T1000 (cell line): ENCODE measurements around the gene GFPT2.

ENCODE experiments used
- DNase-seq: peaks from one replicate; lab custom pipeline; 2025; ENCODE audit warnings: mixed read lengths; lab: John Stamatoyannopoulos, UW

Gene GFPT2

DNA sequence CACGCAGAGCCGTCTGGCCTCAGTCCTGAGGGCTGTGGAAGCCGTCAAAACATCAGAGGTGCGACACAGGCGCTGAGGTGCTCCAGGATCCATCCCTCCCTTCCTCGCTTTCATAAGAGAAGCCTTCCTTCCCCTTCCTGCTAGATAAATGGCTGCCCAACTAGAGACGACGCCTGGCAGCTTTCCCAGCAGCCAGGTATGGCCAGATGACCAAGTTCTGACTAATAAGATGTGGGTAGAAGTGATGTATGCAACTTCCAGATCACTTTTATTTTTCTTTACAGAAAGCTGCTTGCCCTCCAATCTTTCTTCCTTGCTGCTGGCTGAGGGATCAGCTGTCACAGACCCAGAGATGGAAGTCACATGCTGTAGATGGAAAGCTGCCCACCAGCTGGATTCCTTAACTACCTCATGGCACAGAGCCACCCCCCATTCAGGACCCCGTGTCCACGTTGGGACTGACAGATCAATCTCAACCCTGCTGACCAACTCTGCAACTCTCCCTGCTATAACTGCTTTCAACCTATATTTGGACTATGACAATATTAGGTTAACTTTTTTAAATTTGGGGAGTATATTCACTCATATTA lies 70.0 kb downstream of the GFPT2 start:
- DNase-seq, result no peak

DNA sequence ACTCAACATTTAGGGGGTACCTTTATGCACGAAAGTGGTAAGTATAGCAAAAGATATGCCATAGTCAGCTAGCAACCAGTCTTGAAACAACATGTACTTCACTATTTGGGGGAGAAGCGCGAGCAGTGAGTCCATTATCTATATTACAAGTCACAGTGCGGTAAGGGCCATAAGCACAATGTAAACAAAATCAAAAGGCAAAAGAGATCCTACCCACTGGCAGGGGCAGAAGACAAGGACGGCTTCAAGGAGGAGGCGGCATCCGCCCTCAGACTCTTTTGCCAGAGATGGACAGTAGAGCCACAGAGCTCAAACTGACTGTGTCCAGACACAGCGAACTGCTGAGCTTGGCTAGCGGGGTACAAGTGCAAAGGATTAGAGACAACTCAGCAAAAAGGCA lies 70.9 kb downstream of the GFPT2 start:
- no peak for DNase-seq

DNA sequence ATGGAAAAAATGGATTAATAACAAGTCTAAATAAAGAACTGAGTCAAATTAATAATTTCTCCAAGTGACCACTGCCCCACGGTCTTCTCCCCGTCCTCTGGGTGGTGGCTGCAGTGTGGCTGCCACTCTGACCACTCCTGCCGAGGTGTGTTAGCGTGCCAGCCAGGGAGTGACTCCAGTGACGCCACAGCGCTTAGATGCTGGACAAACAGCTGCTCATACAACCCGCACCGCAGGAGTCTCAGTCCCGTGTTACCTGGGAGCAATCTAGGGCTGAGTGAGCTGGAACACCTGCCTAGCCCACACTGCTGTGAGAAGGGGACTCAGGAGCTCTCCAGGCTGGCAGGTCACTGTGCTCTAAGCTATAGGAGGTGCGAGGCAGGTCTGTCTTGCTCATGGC lies 71.4 kb downstream of the GFPT2 start:
- DNase-seq, result no peak

DNA sequence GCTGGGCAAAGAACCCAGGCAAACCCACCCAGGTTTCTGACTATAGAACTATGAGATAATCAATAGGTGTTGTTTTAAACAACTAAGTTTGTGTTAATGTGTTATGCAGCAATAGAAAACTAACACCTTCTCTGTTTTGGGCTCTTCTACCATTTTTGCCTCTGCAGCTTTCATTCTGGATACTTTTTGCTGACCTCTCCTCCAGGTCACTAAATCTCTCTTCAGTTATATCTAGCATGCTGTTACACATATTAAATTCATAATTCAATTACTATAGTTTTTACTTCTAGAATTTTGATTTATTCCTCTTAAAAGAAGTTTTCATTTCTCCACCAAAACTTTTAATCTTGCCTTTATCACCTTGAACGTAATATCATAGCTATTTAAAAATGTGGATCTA lies 78.4 kb downstream of the GFPT2 start:
- no peak for DNase-seq

DNA sequence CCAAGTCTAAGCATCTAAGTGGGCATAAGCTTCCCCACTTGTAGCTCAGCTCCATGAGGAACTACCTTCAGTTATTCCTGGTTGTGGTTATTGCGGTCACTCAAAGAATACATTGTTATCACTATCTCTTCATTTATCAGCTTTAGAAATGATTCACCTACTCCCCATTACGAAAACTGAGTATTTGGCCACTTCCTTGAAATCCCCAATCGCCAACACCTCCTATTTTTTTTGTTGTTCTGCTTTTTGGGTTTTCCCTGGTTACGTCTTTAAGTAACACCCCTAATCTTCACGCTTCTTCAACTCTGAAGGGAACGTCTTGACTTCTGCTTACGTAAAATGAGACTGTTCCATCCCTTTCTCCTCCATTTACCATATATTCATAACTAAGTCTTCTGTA lies 81.9 kb downstream of the GFPT2 start:
- DNase-seq, result no peak

DNA sequence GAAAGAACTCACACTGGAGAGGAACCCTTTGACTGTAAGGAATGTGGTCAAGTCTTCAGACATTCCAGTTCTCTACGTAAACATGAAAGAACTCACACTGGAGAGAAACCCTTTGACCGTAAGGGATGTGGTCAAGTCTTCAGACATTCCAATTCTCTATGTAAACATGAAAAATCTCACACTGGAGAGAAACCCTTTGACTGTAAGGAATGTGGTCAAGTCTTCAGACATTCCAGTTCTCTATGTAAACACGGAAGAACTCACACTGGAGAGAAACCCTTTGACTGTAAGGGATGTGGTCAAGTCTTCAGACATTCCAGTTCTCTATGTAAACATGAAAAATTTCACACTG lies 93.9 kb downstream of the GFPT2 start:
- no peak for DNase-seq

DNA sequence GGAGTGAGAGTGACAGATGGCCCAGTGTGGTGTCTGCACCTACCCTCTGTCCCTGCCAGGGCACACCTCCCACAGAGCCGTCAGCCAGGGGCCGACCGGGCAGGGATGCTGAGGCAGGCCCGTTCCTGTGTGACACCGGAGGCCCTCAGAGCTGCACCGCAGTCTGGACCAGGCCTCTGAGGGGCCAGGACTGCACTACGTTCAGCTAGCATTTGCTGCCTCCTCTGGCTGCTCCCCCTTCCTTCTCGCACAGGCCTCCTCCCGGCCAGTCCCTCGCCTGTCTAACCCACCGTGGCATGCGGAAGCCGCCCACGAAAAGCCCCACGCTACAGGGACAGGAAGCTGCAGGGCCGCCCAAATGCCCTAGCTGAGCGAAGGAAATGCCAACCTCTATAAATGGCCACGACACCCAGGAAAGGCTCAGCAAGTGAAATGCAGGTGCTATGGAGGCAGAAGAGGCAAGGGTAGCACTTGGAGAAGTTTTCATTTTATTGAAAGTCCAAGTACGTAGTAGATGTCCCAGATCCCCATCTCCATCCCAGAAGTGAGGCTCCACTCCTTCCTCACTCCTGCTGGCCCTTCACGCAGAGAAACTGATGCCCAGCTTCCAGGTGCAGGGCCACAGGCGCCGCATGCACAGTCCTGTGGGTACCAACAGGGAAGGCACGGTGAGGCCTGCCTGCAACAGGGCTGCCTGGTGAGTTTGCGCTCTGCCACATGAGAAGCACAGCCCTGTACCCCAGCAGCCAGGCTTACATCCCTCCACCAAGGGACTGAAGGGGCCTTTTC lies 99.9 kb downstream of the GFPT2 start:
- no peak for DNase-seq

DNA sequence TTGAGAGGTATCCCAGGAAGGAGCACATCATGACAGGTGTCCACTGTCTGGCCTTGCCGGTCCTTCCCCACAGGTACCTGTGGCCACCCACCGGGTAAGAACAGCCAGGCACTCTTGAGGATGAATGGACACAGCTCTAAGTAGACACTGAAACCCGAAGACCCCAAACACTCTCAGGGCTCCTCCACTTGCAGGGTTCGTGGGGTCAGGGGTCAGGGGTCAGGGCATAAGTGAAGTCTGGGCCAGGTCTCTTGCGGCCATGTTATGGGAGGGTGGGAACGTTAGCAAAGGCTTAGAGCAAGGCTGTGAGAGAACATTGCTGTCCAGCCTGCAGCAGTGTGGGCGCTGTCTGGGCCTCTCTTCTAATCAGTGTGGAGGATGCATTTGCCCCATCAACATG lies 101.2 kb downstream of the GFPT2 start:
- DNase-seq, result no peak

DNA sequence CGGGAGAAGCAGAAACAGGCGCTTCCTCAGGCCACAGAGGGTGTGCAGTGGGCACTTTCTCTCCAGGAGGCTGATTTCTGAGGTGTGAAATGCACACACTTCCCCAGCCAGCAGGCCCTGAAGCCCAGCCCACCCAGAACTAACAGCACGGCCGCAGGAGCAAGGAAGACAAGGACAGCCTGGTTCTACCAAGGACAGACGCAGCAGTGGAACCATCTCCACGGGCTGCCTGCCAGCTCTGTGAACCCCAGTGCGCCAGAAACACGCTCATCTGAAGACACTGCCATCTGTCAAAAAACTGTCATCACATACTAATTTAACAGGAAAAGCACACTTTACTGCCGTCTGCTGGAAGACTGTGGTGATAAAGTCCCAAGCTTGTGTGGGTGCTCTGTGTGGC lies 102.0 kb downstream of the GFPT2 start:
- no peak for DNase-seq
